ENCODE measurements around the gene TYW1B. TPM values are rescaled to one million over a fixed set of nuclear protein-coding genes. Genes with fewer than 3 reads are reported as not detected.
"Not testable (repeated sequence)": the region's sequence is repeated elsewhere in the genome, so short reads cannot be mapped to it uniquely, and the experiment has no call there.

TYW1B gene
- total RNA-seq, 1 donor from 2014 or later: 3.1 TPM

GRCh38 chr7:72785166-72785955, 42.6 kb downstream of the TYW1B start:
- H3K4me1 Mint-ChIP-seq (ENCODE audit: unreplicated experiment): peaks cover 3% of the 10 kb centered on the region
- no peaks in the 10 kb centered on the region for H3K27me3 Mint-ChIP-seq
- no peak overlapping the region for H3K27ac Mint-ChIP-seq
- H3K4me3 Mint-ChIP-seq: no peak overlapping the region
- no peaks in the 10 kb centered on the region for H3K9me3 Mint-ChIP-seq
- no peak for DNase-seq (ENCODE audit: extremely low spot score, unreplicated experiment)
- no peak for TF ChIP-seq CTCF (conservative IDR thresholded peaks at IDR 0.05)
- peaks cover 3% of the 10 kb centered on the region for H3K36me3 Mint-ChIP-seq

GRCh38 chr7:72783601-72784370, 44.2 kb downstream of the TYW1B start:
- not testable (repeated sequence) for DNase-seq (ENCODE audit: extremely low spot score, unreplicated experiment)

DNA sequence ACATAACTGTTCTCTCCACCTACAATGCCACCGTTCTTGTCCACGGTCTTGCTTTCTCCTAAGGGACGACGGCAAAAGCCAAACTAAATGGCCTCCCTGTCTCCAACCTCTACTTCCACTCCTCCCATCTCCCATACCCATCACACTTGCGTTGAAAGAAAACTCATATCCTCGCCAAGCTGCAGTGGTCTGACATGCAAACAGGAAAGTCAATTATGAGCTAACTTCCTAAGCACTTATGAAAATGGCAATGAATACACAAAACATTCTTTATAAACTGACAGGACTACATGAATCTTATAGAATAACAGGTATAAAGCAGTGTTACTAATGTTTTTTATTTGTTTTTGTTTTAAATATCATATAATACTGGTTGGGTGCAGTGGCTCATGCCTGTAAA, 46.4 kb downstream of the TYW1B start:
- Mint-ChIP-seq H3K9me3 (no peaks in the 10 kb centered on the region), H3K4me3 (no peak overlapping the region), H3K36me3 (peaks cover 3% of the 10 kb centered on the region), H3K27me3 (no peaks in the 10 kb centered on the region), H3K4me1 (ENCODE audit: unreplicated experiment) (peaks cover 3% of the 10 kb centered on the region), H3K27ac (no peak overlapping the region)
- no peak for TF ChIP-seq CTCF (conservative IDR thresholded peaks at IDR 0.05)
- DNase-seq (ENCODE audit: extremely low spot score, unreplicated experiment): no peak

More at GRCh38 chr7:72783601-72784370, 44.2 kb downstream of the TYW1B start:
- not testable (repeated sequence) for H3K36me3 Mint-ChIP-seq; H3K4me3 Mint-ChIP-seq; H3K9me3 Mint-ChIP-seq; H3K27ac Mint-ChIP-seq; H3K4me1 Mint-ChIP-seq (ENCODE audit: unreplicated experiment); H3K27me3 Mint-ChIP-seq

- no peak for TF ChIP-seq CTCF (conservative IDR thresholded peaks at IDR 0.05)
- H3K27ac Mint-ChIP-seq: no peak overlapping the region
- H3K27me3 Mint-ChIP-seq: no peaks in the 10 kb centered on the region
- H3K36me3 Mint-ChIP-seq: peaks cover 2% of the 10 kb centered on the region
- H3K4me1 Mint-ChIP-seq (ENCODE audit: unreplicated experiment): peaks cover 2% of the 10 kb centered on the region
- no peak for DNase-seq (ENCODE audit: extremely low spot score, unreplicated experiment)
- H3K4me3 Mint-ChIP-seq: no peak overlapping the region
- no peaks in the 10 kb centered on the region for H3K9me3 Mint-ChIP-seq
Measured at GRCh38 chr7:72781161-72781560, 46.8 kb downstream of the TYW1B start.

GRCh38 chr7:72780289-72780894, 47.6 kb downstream of the TYW1B start:
- H3K4me1 Mint-ChIP-seq (ENCODE audit: unreplicated experiment); H3K9me3 Mint-ChIP-seq; DNase-seq (ENCODE audit: extremely low spot score, unreplicated experiment); H3K27me3 Mint-ChIP-seq; H3K27ac Mint-ChIP-seq; H3K4me3 Mint-ChIP-seq; H3K36me3 Mint-ChIP-seq: not testable (repeated sequence)

GRCh38 chr7:72777167-72777566, 50.8 kb downstream of the TYW1B start:
- peaks cover 25% of the 10 kb centered on the region for H3K36me3 Mint-ChIP-seq
- H3K4me3 Mint-ChIP-seq; H3K4me1 Mint-ChIP-seq (ENCODE audit: unreplicated experiment); DNase-seq (ENCODE audit: extremely low spot score, unreplicated experiment); H3K27me3 Mint-ChIP-seq; H3K9me3 Mint-ChIP-seq; H3K27ac Mint-ChIP-seq: not testable (repeated sequence)

DNA sequence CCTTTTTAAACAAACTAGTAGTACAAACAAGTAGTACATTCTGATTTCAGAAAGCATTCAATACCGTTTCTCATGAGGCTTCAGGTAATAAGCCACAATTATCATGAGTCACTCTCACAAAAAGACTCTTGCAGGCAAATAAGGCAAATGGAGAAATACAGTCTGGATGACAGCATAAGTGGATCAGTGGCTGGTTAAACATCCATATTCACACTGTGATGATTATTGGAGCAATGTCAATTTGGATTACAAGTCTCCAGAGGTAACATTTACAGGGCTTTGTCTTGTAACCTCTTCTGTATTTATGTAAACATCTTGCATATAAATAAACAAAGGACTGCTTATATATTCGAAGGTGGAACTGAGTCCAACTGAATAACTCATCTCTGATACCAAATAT, 55.4 kb downstream of the TYW1B start:
- peaks cover 31% of the 10 kb centered on the region for H3K36me3 Mint-ChIP-seq
- not testable (repeated sequence) for H3K4me3 Mint-ChIP-seq; H3K9me3 Mint-ChIP-seq; H3K4me1 Mint-ChIP-seq (ENCODE audit: unreplicated experiment); DNase-seq (ENCODE audit: extremely low spot score, unreplicated experiment); H3K27me3 Mint-ChIP-seq; H3K27ac Mint-ChIP-seq

- H3K27ac Mint-ChIP-seq; H3K4me1 Mint-ChIP-seq (ENCODE audit: unreplicated experiment); DNase-seq (ENCODE audit: extremely low spot score, unreplicated experiment); H3K27me3 Mint-ChIP-seq; H3K9me3 Mint-ChIP-seq; H3K36me3 Mint-ChIP-seq; H3K4me3 Mint-ChIP-seq: not testable (repeated sequence)
Measured at GRCh38 chr7:72766994-72767393, 61.0 kb downstream of the TYW1B start.

All from type B pancreatic cell (in vitro differentiated cells).